Stomach (tissue), 9 donors: ENCODE data around the gene FAM168A. TPM values are rescaled to one million over a fixed set of nuclear protein-coding genes. Genes with fewer than 3 reads are reported as not detected.
A peak's percentile ranks its signal among the peaks of the same experiment; 100 is the strongest.

ENCODE experiments used
- DNase-seq, 2 donors: peaks; one replicate each; pipeline versions ENCODE4 v3.0.0 to v3.0.0-alpha.2; 2013 to 2019
- H3K27ac ChIP-seq, 5 donors: fragments of 200-600 bp in 4 of 5; sonication (generic) in 4 of 5; one replicate each; pipeline ENCODE4 v1.5.1; 2013 to 2019; ENCODE audit warnings: mild to moderate bottlenecking in 1 of 5, moderate library complexity in 1 of 5
- H3K27me3 ChIP-seq, 3 donors: fragments of 200-600 bp; sonication (generic); one replicate each; pipeline ENCODE4 v1.5.1; 2017 to 2019; ENCODE audit warnings: mixed run types in 1 of 3
- H3K36me3 ChIP-seq, 4 donors: fragments of 200-600 bp; sonication (generic); 1 replicate in 3 of 4; 2 replicates in 1 of 4; pipeline ENCODE4 v1.5.1; 2016 to 2019
- H3K4me1 ChIP-seq, 4 donors: fragments of 200-600 bp; sonication (generic); one replicate each; pipeline ENCODE4 v1.5.1; 2016 to 2019
- H3K4me3 ChIP-seq, 4 donors: fragments of 200-600 bp; sonication (generic) in 3 of 4; one replicate each; pipeline ENCODE4 v1.5.1; 2016 to 2019; ENCODE audit warnings: mild to moderate bottlenecking in 1 of 4
- H3K9me3 ChIP-seq, 4 donors: fragments of 200-600 bp; sonication (generic); one replicate each; pipeline ENCODE4 v1.5.1; 2016 to 2019
- CTCF ChIP-seq, 7 experiments: fragments of 450-650 bp in 4 of 7; fragments of 200-600 bp in 3 of 7; sonication (generic) in 3 of 7; IDR thresholded peaks; one replicate each; pipeline ENCODE4 v1.5.1; 2016 to 2019; ENCODE audit warnings: antibody characterized with exemption in 7 of 7, control low read depth in 2 of 7, mild to moderate bottlenecking in 1 of 7
- EP300 ChIP-seq: sonication (generic); formaldehyde crosslinking; IDR thresholded peaks from one replicate; pipeline ENCODE4 v1.6.1; 2017; ENCODE audit warnings: antibody characterized with exemption
- POLR2A ChIP-seq, 4 donors: fragments of 450-650 bp; IDR thresholded peaks; one replicate each; pipeline ENCODE4 v1.6.1; 2016; ENCODE audit warnings: antibody characterized with exemption in 4 of 4, control low read depth in 2 of 4, mild to moderate bottlenecking in 1 of 4, moderate library complexity in 1 of 4
- POLR2AphosphoS5 ChIP-seq, 3 donors: sonication (generic); formaldehyde crosslinking; IDR thresholded peaks; one replicate each; pipeline ENCODE4 v1.6.1; 2016; ENCODE audit warnings: antibody characterized with exemption in 3 of 3
- WGBS, 5 donors: extraction: QIAGEN DNeasy Blood & Tissue Kit in 3 of 5; methylation state at CpG; one replicate each; pipeline versions ENCODE4 v1.1.5 to v1.1.7; 2013 to 2018; 5-methylcytosine and 5-hydroxymethylcytosine counted together
- intact Hi-C: fragments of 100-400 bp; cut with DNase I; formaldehyde crosslinking; loops from one replicate; pipeline ENCODE4 v1.15.1; 2023; ENCODE audit warnings: low total_unique reads
- polyA plus RNA-seq, 3 donors: library from polyadenylated mRNA; stranded (reverse); fragments of 200-250 nt; gene quantifications; one replicate each; pipeline ENCODE4 v1.2.3, GENCODE V29; 2013
- total RNA-seq, 5 donors: library from RNA; depleted of rRNA; stranded (reverse); fragments of >200 nt; gene quantifications; one replicate each; pipeline versions ENCODE4 v1.1.0 to v1.2.3, GENCODE V29; 2014 to 2016
- donor health status: healthy with polysubstance abuse.
- donor health status: Bipolar disorder and iron deficiency.
- donor health status: healthy.

Gene FAM168A
- total and polyA plus RNA-seq, 8 donors, result 4.3 to 25.4 (median 6.3) TPM

- 72 to 95% (median 87%) methylated on average over 3 of the region's 3 CpGs for WGBS, 5 donors
- no peak for DNase-seq
- H3K9me3 ChIP-seq, result no peaks in the 10 kb centered on the region
- no peak overlapping the region for H3K4me3 ChIP-seq
- no peak overlapping the region for H3K27ac ChIP-seq
- no peaks in the 10 kb centered on the region for H3K27me3 ChIP-seq
- peaks cover 0 to 16% (median 0%) of the 10 kb centered on the region in 4 donors for H3K4me1 ChIP-seq
- intact Hi-C loops, result no loop called here
- TF ChIP-seq POLR2A (IDR thresholded peaks at IDR 0.05) (no peak), POLR2AphosphoS5 (IDR thresholded peaks at IDR 0.05) (no peak), EP300 (no peak), CTCF (IDR thresholded peaks at IDR 0.05) (no peak)
- H3K36me3 ChIP-seq, result no peaks in the 10 kb centered on the region
Measured at GRCh38 chr11:73465023-73465675, 132.8 kb downstream of the FAM168A start.

GRCh38 chr11:73464347-73464746 is 133.6 kb downstream of the FAM168A start:
- no peaks in the 10 kb centered on the region for H3K36me3 ChIP-seq
- H3K4me3 ChIP-seq, result no peak overlapping the region
- no peaks in the 10 kb centered on the region for H3K27me3 ChIP-seq
- H3K9me3 ChIP-seq, result no peaks in the 10 kb centered on the region
- no peak overlapping the region for H3K27ac ChIP-seq
- 77 to 92% (median 91%) methylated on average over 2 of the region's 2 CpGs for WGBS, 5 donors
- TF ChIP-seq POLR2A (IDR thresholded peaks at IDR 0.05), result no peak
- intact Hi-C loops, result no loop called here
- H3K4me1 ChIP-seq, result peaks cover 0 to 11% (median 0%) of the 10 kb centered on the region in 4 donors
- DNase-seq, result no peak

GRCh38 chr11:73463359-73463758 is 134.6 kb downstream of the FAM168A start:
- intact Hi-C loops, result no loop called here
- no peaks in the 10 kb centered on the region for H3K9me3 ChIP-seq
- TF ChIP-seq EP300 (no peak), POLR2AphosphoS5 (IDR thresholded peaks at IDR 0.05) (no peak), POLR2A (IDR thresholded peaks at IDR 0.05) (no peak), CTCF (IDR thresholded peaks at IDR 0.05) (no peak)
- no peaks in the 10 kb centered on the region for H3K27me3 ChIP-seq
- DNase-seq, result no peak
- H3K27ac ChIP-seq, result no peak overlapping the region
- 83 to 90% (median 85%) methylated on average over 2 of the region's 2 CpGs for WGBS, 5 donors
- no peak overlapping the region for H3K4me3 ChIP-seq
- H3K36me3 ChIP-seq, result no peaks in the 10 kb centered on the region
- peaks cover 0 to 11% (median 0%) of the 10 kb centered on the region in 4 donors for H3K4me1 ChIP-seq

GRCh38 chr11:73461964-73462363 is 135.9 kb downstream of the FAM168A start:
- intact Hi-C loops, result no loop called here
- no peaks in the 10 kb centered on the region for H3K27me3 ChIP-seq
- no peak overlapping the region for H3K4me3 ChIP-seq
- peaks cover 0 to 11% (median 0%) of the 10 kb centered on the region in 4 donors for H3K4me1 ChIP-seq
- peak in 1 of 2 donors; percentile 26 for DNase-seq
- TF ChIP-seq EP300 (no peak), POLR2A (IDR thresholded peaks at IDR 0.05) (no peak), POLR2AphosphoS5 (IDR thresholded peaks at IDR 0.05) (no peak)
- H3K9me3 ChIP-seq, result no peaks in the 10 kb centered on the region
- H3K36me3 ChIP-seq, result no peaks in the 10 kb centered on the region
- 62 to 77% (median 75%) methylated on average over 3 of the region's 3 CpGs for WGBS, 5 donors
- no peak overlapping the region for H3K27ac ChIP-seq

GRCh38 chr11:73461335-73461840 is 136.5 kb downstream of the FAM168A start:
- H3K27me3 ChIP-seq, result no peaks in the 10 kb centered on the region
- no peak for TF ChIP-seq EP300
- TF ChIP-seq POLR2A (IDR thresholded peaks at IDR 0.05), result no peak
- TF ChIP-seq POLR2AphosphoS5 (IDR thresholded peaks at IDR 0.05), result no peak
- no peak for TF ChIP-seq CTCF (IDR thresholded peaks at IDR 0.05)
- no peaks in the 10 kb centered on the region for H3K36me3 ChIP-seq
- peaks cover 0 to 11% (median 0%) of the 10 kb centered on the region in 4 donors for H3K4me1 ChIP-seq
- intact Hi-C loops, result no loop called here
- no peaks in the 10 kb centered on the region for H3K9me3 ChIP-seq
- H3K27ac ChIP-seq, result no peak overlapping the region
- no peak overlapping the region for H3K4me3 ChIP-seq
- WGBS, 5 donors, result 55 to 63% (median 60%) methylated on average over 2 of the region's 2 CpGs
- DNase-seq, result no peak
